GM19035 (cell line): Measurements from ENCODE around the gene CIB4.
"Not testable (repeated sequence)": the region's sequence is repeated elsewhere in the genome, so short reads cannot be mapped to it uniquely, and the experiment has no call there.

ENCODE experiments used
- ATAC-seq: cut with Tn5 transposase; IDR thresholded peaks from one replicate; pipeline ENCODE4 v1.9.1; 2021; ENCODE audit not compliant: unreplicated experiment

The CIB4 gene

GRCh38 chr2:26668041-26668440 lies 26.9 kb upstream of the CIB4 start:
- ATAC-seq, result no peak

- ATAC-seq, result no peak
Observed at GRCh38 chr2:26666671-26667070, 25.5 kb upstream of the CIB4 start.

GRCh38 chr2:26665296-26665695 lies 24.1 kb upstream of the CIB4 start:
- not testable (repeated sequence) for ATAC-seq

- no peak for ATAC-seq
Observed at GRCh38 chr2:26660363-26660962, 19.3 kb upstream of the CIB4 start.

GRCh38 chr2:26658691-26659346 lies 17.7 kb upstream of the CIB4 start:
- ATAC-seq, result no peak

GRCh38 chr2:26657265-26657664 lies 16.1 kb upstream of the CIB4 start:
- no peak for ATAC-seq

GRCh38 chr2:26655611-26656195 lies 14.5 kb upstream of the CIB4 start:
- ATAC-seq, result no peak

- ATAC-seq, result not testable (repeated sequence)
Observed at GRCh38 chr2:26655120-26655519, 14.0 kb upstream of the CIB4 start.

- no peak for ATAC-seq
Observed at GRCh38 chr2:26654061-26654340, 12.8 kb upstream of the CIB4 start.

GRCh38 chr2:26653207-26654060 lies 12.3 kb upstream of the CIB4 start:
- ATAC-seq, result no peak

- no peak for ATAC-seq
Observed at GRCh38 chr2:26652361-26653041, 11.3 kb upstream of the CIB4 start.

- no peak for ATAC-seq
Observed at GRCh38 chr2:26651799-26652198, 10.6 kb upstream of the CIB4 start.

- ATAC-seq, result no peak
Observed at GRCh38 chr2:26651470-26651771, 10.3 kb upstream of the CIB4 start.

- no peak for ATAC-seq
Observed at GRCh38 chr2:26650713-26651469, 9.7 kb upstream of the CIB4 start.

GRCh38 chr2:26649992-26650712 lies 9.0 kb upstream of the CIB4 start:
- ATAC-seq, result no peak

GRCh38 chr2:26649322-26649721 lies 8.2 kb upstream of the CIB4 start:
- no peak for ATAC-seq

- ATAC-seq, result no peak
Observed at GRCh38 chr2:26648516-26648915, 7.3 kb upstream of the CIB4 start.

GRCh38 chr2:26647981-26648380 lies 6.8 kb upstream of the CIB4 start:
- ATAC-seq, result no peak

GRCh38 chr2:26646986-26647672 lies 6.0 kb upstream of the CIB4 start:
- ATAC-seq, result no peak

GRCh38 chr2:26645762-26646161 lies 4.6 kb upstream of the CIB4 start:
- ATAC-seq, result no peak
